Stimulated activated CD4-positive, alpha-beta T cell treated with anti-CD3 and anti-CD28 coated beads, Interleukin-4, amount 100 ng/mL, for 1 hour (primary cell): ENCODE data around the gene MYO1D.
"Not testable (repeated sequence)": the region's sequence is repeated elsewhere in the genome, so short reads cannot be mapped to it uniquely, and the experiment has no call there.

Experiments used
- DNase-seq: peaks from one replicate; pipeline ENCODE4 v3.0.0-alpha.2; 2020

The MYO1D gene

DNA sequence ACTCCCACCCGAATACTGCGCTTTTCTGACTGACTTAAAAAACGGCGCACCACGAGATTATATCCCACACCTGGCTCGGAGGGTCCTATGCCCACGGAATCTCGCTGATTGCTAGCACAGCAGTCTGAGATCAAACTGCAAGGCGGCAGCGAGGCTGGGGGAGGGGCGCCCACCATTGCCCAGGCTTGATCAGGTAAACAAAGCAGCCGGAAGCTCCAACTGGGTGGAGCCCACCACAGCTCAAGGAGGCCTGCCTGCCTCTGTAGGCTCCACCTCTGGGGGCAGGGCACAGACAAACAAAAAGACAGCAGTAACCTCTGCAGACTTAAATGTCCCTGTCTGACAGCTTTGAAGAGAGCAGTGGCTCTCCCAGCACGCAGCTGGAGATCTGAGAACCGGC lies 10.5 kb upstream of the MYO1D start:
- DNase-seq: not testable (repeated sequence)

DNA sequence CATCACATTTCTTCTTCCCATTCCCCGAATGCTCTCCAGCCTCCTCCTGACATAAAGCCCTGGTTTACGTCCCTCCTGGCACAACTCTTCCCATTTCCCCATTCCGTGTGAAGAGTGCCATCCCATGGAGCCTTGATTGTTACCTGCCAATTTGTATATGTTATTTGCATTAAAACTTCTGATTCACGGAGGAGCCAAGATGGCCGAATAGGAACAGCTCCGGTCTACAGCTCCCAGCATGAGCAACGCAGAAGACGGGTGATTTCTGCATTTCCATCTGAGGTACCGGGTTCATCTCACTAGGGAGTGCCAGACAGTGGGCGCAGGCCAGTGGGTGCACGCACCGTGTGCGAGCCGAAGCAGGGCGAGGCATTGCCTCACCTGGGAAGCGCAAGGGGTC lies 10.0 kb upstream of the MYO1D start:
- not testable (repeated sequence) for DNase-seq

DNA sequence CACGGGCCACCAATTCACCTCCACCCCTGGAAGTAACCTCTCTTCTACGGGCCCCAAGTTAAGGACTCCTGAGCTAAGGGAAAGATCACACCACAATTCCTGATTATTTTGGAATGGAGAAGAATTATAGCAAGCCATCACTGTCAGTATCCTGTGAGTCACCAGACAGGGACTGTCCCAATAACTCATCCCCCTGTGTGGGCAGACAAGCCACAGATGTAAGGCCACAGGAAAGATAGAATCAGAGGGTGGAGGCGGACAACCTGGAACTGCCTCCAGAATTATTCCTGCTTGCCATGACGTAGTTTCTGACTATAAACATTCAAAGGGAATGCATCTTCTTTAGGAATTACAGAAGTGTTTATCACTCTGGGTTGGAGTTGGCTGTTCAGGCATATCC lies 5.8 kb upstream of the MYO1D start:
- DNase-seq: no peak

DNA sequence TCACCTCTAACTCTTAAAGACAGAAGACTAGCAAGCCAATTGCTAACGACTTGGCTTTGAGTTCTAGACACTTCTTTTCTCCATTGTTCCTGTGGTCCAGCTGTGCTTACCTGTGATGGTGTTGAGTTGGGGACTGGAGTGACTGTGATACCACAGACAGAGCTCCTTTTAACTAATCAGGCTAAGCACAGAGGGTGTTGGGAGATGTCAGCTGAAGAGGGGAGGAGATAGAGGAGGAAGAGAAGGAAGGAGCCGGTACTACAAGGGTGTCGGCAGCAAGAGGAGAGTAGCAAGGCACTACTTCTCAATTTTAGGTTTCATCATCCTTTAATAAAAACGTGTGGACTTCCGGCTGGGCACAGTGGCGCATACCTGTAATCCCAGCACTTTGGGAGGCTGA lies 5.1 kb upstream of the MYO1D start:
- DNase-seq: no peak

DNA sequence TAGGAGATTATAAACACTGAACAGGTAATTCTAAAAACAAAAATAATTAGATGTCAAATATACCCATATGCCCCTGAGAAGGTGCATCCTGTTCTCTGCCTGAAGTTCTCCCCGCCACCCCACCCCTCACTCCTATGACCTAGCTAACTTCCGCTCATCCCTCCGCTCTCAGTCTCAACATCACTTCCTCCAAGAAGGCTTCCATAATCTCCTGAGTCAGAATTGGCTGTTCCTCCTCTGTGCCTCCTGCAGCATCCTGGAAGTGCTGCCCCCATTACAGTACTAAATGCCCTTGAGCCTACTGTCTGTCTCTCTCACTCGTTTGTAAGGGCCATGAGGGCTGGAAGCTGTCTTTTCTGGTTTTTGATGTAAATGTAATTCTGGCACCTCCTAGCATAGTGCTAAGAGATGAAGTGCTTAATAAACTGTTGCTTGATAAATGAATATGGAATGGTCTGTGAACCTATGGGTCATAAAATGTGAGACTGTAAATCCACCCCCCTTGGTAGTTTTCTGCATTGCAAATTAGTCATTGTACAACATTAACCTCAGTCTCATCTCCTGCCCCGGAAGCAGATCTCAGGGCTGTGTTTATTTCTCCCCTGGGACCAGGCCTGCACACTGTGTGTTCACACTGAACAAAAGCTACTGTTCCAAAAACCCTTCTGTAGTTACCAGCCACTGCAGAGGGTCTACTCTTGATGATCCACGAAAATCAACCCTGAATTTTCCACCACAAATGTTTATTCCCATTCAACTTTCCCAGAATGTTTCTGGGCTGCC lies 3.9 kb upstream of the MYO1D start:
- DNase-seq: no peak

DNA sequence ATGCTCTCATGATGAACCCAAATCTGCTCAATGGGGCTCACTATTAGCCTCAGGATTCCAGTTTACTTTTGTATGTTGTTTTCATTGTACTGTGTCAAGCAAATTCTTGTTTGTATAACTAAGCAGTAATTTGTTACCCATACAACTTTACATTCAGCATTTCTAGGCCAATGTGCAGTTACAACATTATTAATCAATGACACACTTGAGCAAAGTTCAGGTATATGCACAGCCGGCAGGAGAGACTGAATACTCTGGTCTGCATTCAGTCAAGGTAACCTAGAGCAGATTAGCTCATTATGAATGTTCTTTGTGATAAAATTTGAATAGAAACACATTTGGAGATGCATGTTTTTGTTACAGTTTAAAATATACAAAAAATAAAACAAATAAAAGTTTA lies 2.2 kb upstream of the MYO1D start:
- no peak for DNase-seq

DNA sequence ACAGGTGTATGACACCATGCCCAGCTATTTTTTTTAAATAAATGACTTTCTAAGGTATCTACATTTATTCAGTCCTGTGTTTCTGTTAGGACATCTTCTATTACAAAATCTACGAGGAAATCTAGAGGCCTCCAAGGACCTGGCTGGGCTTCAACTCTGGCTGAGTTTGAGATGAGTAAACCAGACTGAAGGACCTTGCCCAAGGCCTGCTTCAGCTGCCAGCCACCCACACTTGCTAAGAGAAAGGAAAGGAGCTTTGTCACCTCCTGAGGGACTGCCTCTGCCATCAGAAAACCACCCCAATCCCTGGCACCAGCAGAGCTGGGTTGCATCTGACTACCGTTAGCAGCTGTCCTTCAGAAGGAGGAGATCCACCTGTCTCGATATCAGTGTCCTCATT lies 1.3 kb upstream of the MYO1D start:
- DNase-seq: no peak

DNA sequence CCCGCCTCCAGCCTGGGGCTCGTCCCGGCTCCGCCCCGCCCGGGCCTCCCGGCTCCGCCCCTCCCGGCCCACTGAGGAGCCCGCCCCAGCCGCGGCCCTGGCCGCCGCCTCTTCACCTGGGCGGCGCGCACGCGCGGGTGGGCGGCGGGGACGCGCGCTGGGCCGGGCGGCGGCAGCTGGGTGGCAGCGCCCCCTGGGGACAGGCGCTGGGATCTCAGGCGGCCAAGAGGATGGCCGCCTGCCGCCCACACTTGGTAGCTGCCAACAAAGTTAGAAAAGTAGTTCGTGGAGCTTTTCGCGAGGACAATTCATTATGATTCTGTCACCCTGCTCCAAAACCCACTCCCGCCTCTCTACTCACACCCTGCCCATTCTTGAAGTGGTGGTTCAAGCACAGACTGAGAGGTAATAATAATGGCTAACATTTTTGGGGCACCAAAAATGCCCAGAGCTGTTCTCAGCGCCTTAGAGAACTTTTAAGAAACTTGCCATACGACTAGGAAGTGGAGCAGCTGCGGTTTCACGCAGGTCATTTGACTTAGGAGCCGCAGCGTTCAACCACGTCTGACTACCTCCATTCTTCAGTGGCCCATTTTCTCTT lies 340 bp upstream of the MYO1D start:
- peak; percentile 93 for DNase-seq

DNA sequence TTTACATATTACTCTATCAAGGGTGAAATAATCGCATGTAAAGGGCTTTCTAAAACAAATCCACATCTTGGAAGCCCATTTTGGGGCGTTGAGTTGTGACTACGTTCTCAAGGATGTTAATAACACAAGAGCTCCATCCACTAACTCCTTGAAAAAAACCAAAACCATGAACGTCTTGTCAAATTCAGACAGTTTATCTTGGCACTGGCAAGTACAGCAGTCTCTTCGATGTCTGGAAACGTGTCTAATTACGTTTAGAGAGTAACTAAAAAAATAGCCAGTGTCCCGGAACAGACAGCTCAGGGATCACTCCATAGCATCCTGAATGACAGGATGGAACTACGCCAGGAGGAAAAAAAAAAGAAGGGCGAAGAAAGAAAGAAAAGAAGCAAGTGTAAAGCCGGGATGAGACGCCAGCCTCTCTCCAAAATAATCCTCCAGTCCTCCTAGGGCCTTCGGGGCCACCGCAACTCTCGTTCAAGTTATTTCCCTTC lies 954 bp downstream of the MYO1D start:
- DNase-seq: no peak

DNA sequence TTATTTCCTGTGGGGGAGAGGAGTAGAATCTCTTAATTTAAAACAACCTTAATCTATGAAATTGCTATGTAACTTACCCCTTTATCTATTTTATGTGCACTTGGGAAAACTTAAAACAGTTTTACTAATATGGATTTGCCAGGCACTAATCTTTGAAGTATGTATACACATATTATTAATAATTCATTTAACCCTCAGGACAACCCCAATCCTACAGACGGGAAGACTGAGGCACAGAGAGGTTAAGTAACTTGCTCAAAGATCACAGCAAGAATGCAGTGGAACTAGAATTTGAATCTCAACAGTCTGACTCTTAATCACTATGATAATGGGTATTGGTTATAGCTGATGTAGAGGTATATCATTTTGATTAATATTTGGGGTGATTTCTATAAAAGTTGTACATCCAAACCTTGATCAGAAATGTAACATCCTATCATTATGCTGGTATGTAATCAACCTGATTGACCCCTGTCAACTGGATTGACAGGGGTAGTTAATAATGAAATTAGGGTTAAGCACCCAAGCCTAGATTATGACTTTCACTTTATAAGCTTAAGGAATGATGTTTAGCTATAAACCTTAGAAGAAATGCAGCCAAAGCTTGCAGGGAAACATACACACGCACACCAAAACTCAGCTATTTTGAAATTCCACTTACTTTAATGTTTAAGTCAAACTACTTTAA lies 1.6 kb downstream of the MYO1D start:
- DNase-seq: no peak

DNA sequence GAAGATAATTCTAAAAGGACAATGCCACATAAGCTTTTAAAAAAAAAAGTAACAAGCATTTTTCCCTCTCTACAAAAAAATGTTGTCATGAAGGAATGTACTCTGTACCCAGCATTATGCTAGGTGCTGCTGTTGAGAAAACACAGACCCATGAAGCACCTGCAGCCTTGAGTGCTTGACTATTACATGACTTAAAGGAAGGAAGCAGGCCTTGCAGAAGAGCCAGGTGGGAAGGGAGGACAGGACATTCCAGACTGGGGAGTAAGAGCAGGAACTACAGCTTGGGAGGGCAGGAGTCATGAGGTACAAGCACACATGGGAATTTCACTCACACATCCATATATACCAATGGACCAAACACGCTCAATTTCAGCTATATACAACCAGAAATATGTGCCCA lies 3.8 kb downstream of the MYO1D start:
- no peak for DNase-seq

DNA sequence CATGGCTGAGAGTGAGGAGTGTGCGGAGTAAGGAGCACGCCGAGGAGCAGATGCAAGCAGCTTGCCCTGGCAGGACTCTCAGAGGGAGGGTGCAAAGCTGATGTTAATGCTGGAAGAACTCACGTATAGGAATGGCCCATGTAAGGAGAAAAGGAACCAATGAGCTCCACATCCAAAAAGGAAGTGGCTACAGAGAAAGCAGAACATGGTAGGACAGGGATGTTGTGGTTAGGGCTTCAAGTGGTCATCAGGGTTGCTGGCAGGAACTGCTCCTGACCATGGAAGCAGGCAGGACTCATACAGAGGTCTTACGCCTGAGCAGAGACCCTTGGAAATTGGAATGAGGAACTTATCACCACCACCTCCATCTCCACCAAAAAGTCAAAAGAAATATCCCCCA lies 5.2 kb downstream of the MYO1D start:
- no peak for DNase-seq

DNA sequence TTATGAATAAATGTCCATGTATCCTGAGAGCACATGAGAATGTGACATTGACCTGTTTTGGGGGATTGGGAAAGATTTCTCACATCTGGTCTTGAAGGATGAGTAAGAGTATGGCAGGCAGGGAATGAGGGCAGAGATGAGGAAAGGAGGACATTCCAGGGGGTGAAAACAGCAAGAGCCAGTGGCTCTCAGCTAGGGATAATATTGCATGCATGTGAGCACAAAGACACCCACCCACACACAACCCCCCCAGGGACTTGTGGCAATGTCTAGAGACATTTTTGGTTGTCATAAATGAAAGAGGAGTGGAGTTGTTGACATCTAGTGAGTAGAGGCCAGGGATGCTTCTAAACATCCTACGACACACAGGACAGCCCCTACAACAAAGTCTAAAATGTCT lies 6.0 kb downstream of the MYO1D start:
- no peak for DNase-seq

DNA sequence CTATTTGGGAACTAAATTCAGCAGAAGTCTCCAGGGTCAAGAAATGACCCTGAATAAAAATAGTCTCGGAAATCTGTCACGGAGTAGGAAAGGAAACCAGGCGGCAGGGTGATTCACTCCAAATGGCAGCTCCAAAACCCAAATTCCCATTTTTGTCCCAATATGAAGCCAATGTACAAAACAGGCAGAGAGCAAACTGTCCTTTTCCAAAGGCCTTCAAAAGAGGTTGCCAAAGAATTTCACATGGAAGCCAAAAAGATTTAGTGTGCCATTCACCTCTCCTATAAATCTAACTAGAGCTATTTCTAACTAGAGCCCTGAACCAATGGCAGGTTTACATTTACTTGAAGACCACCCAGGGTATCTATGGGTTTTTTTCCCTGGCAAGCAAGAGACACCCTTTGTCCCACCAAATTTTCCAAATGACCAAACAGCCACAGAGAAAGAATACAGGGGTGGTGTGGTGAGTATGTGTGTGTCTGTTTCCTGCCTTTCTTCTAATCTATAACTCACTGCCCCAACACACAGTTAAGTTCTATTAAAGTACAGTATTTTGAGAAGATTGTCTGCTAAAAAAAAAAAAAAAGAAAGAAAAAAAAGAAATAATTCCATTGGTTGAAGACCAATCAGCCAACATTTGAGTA lies 6.8 kb downstream of the MYO1D start:
- DNase-seq: no peak

DNA sequence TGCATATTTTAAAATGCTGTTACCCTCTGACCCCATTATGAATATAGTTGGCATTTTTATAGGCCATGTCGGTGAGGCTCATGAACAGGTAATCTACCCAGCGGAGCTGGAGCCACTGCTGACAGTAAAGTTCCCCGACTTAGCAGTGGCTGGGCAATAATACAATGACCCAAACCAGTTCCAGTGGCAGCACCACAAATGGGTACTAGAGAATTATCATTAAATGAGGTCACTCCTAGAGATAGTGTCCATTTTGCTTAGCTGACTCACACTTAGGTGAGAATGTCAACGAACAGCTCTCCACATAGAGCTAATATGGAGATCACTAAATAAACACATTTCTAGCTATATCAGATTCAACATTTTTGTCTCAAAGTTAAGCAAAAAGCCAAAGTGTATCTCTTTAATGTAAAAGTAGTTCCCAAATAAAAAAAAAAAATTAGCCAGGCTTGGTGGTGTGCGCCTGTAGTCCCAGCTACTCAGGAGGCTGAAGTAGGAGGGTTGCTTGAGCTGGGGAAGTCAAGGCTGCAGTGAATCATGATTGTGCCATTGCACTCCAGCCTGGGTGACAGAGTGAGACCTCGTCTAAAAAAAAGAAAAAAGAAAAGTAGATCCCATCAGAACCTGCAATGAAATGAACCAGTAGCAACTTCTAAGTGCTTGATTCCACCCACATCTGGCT lies 7.4 kb downstream of the MYO1D start:
- no peak for DNase-seq

DNA sequence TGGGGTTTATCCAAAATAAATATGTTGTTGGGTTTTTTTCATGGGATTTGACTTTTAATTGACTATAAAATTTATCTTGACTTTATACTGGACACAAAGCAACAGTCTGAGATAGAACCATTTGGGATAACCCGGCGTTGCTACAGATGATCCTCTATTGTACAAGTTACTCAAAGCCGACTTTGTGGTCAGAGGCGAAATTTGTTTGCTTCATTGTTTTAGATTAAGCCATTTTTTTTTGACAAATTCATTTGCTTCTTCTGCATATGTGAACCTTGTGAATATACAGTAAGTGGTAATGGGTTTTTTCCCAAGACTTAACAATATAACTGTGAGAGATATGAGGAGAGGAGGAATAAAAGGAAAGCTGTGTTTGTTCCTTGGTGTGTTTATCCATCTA lies 11.8 kb downstream of the MYO1D start:
- DNase-seq: no peak

DNA sequence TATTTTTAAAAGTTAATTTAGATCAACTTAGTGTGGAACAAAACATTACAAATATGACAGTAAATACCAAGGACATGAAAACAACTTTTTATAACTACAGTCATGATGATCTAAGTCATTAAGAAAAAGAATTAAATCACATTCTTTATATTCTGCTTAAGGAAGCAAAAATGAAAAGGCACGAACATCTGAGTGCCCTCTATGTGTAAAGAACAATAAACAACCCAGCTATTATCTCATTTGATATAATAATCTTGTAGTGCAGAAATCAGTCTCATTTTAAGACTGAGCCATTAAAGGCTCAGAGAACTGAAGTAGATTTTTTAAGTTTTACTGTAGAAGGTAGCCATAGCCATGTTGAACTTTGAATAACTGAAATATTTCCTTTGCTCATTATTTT lies 13.4 kb downstream of the MYO1D start:
- DNase-seq: no peak

DNA sequence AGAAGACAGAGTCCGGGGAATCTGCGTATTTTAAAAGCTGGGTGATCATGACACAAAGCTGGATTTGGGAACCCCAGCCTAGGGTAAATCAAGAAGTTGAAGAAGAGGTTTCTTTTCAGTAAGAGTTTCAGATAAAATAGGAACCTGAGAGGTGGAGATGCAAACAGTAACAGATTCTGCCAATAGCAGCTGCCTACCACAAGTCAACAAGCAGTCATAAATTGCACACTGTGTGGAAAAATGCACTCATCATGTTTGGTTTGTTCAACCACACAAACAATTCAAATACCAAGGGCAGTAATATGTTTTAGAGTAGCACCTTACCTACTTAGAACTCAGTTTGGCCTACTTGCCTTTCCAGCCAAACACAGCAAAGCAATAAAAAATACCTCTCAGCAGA lies 14.0 kb downstream of the MYO1D start:
- no peak for DNase-seq

DNA sequence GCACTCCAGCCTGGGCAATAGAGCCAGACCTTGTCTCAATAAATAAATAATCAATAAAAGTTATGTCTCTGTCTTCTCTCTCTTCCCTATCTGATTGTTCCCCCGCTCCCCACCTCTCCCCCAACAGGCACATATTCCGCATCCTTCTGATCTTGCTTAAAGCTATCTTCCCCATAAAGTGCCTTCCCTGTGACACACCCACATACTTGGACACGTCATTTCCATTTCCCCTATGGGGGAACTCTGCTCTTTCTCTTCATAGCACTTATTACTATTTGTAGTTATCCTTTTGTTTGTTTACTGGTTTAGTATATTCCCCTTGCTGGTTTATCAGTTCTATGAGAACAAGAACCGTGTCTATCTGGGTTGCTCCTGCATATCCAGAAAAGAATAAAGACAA lies 14.9 kb downstream of the MYO1D start:
- DNase-seq: no peak

DNA sequence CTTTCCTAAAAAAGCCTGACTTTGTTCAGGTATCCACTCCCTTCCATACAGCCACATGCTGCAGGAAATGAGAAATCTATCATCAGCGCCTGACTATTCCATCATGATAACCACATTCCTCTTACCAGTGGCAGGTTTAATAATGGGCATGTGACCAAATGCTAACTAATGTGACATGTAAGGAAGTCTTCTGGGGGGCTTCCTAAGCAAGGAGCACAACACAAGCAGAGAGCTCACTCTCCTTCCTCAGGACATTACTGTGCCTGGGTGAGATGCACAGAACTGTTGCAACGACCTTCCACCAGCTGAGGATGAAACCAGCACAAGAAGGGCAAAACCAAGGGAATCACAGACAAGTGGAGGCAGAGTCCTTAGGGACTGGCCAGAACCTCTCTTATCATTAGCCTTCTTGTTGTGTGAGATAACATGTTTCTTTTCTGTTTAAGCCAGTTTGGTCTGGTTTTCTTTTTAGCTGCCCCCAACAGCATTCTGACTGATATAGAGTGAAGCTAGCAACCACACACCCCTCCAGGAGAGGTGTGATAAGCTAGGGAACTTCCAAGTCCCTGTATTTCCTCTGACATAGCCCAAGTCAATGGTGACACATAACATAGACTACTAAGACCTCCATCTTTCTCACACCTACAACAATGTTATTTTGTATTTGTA lies 16.9 kb downstream of the MYO1D start:
- DNase-seq: no peak

DNA sequence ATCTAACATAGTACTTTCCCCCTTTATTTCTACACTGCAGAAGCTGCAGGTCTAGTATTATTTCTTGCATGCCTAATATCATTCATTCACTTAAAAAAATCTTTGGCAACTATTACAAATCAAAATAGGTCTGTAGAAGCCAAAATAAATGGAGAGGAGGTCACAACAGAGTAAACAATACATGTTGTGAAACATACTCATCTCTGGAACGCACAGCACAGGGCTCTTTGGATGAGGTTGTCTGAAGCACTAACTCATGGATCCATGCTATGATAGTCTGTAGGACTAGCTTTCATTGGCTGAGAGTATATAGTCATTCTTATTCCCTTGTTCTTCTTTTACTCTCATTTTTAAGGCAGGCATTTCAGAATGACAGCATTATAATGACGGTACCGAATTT lies 21.3 kb downstream of the MYO1D start:
- no peak for DNase-seq

DNA sequence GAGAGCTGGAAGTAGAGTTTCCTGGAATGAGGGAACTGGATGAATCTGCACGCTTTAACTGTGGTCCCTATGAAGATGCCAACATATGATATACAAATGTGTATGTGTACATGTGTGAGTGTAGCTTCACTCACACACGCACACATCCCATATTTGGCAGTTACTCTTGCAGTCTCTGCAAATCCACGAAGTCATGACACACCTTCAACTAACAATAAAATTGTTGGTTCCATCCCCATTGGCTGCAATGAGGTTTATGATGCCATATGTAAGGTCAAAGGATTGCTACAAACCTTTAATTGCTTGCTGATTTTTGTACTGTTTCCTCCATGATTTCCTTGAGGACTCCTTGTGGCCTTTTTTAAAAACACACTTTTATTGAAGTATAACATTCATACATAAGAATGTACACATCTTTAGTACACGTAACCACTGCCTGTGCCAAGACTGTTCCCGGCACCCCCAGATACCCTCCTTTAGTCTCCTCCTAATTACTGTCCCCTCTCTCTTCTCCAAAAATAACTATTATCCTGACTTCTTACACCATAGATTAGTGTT lies 22.0 kb downstream of the MYO1D start:
- DNase-seq: no peak
